Activated CD4-positive, alpha-beta memory T cell treated with anti-CD3 and anti-CD28 coated beads, Interleukin-2, amount 10 ng/mL, durations not matched to agents 7 days and 5 days (primary cell): Measurements from ENCODE around the gene RNPS1. TPM values are rescaled to one million over a fixed set of nuclear protein-coding genes. Genes with fewer than 3 reads are reported as not detected.
"Not testable (repeated sequence)": the region's sequence is repeated elsewhere in the genome, so short reads cannot be mapped to it uniquely, and the experiment has no call there.

ENCODE experiments used
- CTCF ChIA-PET: fragments of 350-600 bp; sonication (Branson Sonifier 250); formaldehyde crosslinking; loops from one replicate; lab custom pipeline; 2021; ENCODE audit warnings: antibody characterized with exemption, inconsistent platforms; lab: Charles Lee
- POLR2A ChIA-PET: fragments of 350-600 bp; sonication (Branson Sonifier 250); formaldehyde crosslinking; loops from one replicate; lab custom pipeline; 2021; ENCODE audit warnings: antibody characterized with exemption; lab: Charles Lee
- DNase-seq: peaks from one replicate; pipeline ENCODE4 v3.0.0-alpha.2; 2020
- H3K27ac Mint-ChIP-seq: one replicate; pipeline ENCODE4 v1.8.0; 2021; ENCODE audit warnings: mild to moderate bottlenecking, mixed read lengths
- H3K27me3 Mint-ChIP-seq: one replicate; pipeline ENCODE4 v1.8.0; 2021; ENCODE audit warnings: mixed read lengths
- H3K36me3 Mint-ChIP-seq: one replicate; pipeline ENCODE4 v1.8.0; 2021; ENCODE audit warnings: low read depth, mixed read lengths
- H3K4me1 Mint-ChIP-seq: one replicate; pipeline ENCODE4 v1.8.0; 2021; ENCODE audit warnings: mixed read lengths
- H3K4me3 Mint-ChIP-seq: one replicate; pipeline ENCODE4 v1.8.0; 2021; ENCODE audit warnings: mild to moderate bottlenecking, mixed read lengths
- H3K9me3 Mint-ChIP-seq: one replicate; pipeline ENCODE4 v1.8.0; 2021; ENCODE audit warnings: mixed read lengths
- total RNA-seq, 2 experiments: library from RNA; stranded (reverse); gene quantifications; one replicate each; pipeline ENCODE4 v1.2.3, GENCODE V29; 2021

Gene RNPS1
- total RNA-seq, 2 experiments from 2014 or later = 218 to 222 TPM

DNA sequence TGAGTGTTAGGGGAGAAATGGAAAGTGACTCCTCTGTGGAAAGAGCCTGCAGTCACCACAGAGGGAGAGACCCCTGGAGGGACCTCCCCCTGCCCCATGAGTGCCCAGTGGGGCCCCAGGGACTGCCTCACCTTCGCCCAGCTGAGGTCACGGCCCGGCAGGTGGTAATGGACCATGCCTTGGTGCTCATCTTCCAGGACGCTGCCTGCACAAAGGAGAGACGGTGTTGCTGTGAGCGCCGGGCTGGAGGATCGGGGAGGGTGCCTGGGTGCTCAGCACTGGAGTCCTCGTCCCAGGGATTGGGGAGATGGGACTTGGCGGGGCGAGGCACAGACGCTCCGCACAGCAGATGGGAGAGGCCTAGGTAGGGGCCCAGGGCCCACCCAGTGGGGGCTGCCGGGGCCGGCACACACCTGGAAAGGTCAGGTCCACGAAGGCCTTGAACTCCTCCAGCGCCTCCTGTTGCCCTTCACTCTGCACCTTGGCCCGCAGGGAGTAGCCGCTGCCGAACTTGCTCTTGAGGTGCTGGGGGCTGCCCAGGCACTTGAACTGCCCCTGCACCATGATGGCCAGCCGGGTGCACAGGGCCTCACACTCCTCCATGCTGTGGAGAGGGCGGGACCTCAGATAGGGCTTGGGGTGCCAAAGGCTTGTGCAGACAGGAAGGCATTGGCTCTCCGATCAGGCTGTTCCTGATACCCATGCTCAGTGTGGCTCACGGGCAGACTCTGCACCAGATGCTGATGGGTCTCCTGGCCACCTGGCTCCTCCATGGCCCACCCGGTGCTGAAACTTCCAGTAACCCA lies 9.7 kb upstream of the RNPS1 start:
- H3K36me3 Mint-ChIP-seq = no peaks in the 10 kb centered on the region
- DNase-seq = no peak
- CTCF ChIA-PET = no interaction called here
- H3K4me3 Mint-ChIP-seq = no peak overlapping the region
- H3K4me1 Mint-ChIP-seq = no peaks in the 10 kb centered on the region
- no peak overlapping the region for H3K27ac Mint-ChIP-seq
- POLR2A ChIA-PET = no interaction called here
- H3K27me3 Mint-ChIP-seq = no peaks in the 10 kb centered on the region
- no peaks in the 10 kb centered on the region for H3K9me3 Mint-ChIP-seq

DNA sequence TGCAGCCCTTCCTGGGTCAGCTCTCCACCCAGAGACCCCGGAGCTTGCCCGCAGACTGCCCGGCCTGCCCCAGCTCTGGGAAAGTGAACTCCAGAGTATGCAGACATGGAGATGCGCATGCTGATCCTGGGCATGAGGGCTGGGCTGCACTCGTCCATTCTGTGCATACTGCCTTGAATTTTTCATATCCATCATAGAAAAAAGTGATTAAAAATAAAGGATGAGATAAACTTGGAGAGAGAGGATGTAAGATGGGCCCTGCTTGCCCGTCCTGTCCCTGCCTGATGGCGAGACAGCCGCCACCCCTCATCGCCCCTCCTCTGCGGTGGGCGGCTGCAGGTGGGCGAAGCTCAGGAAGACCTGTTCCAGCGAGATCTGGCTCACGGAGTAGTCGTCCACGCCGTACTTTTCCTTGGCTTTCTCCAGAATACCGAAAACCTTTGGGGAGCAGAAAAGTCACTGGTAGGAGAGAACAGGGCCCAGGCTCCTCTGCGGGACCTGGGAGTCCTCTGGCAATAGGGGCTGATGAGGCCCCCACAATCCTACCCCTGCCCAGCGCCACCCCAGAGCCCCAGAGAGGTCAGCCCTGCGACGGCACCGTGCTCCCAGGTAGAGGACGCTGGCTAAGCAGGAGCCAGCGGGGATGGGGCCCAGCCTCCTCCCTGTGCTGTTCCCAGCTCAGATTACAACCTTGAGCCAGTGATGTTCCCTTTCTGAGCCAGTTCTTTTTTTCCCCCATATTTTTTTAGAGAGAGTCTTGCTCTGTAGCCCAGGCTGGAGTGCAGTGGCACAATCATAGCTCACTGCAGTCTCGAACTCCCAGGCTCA lies 8.7 kb upstream of the RNPS1 start:
- Mint-ChIP-seq H3K4me1 (no peaks in the 10 kb centered on the region), H3K4me3 (no peak overlapping the region), H3K9me3 (no peaks in the 10 kb centered on the region), H3K36me3 (no peaks in the 10 kb centered on the region), H3K27ac (no peak overlapping the region), H3K27me3 (no peaks in the 10 kb centered on the region)
- ChIA-PET POLR2A (no interaction called here), CTCF (no interaction called here)
- DNase-seq = no peak

GRCh38 chr16:2275476-2276367 lies 7.8 kb upstream of the RNPS1 start:
- Mint-ChIP-seq H3K4me1 (no peaks in the 10 kb centered on the region), H3K27ac (no peak overlapping the region), H3K36me3 (no peaks in the 10 kb centered on the region), H3K27me3 (no peaks in the 10 kb centered on the region), H3K4me3 (no peak overlapping the region), H3K9me3 (no peaks in the 10 kb centered on the region)
- CTCF ChIA-PET = no interaction called here
- DNase-seq = no peak
- POLR2A ChIA-PET = interaction anchor here (1.1 kb wide), 1 partner anchor 13 kb away, joined by 3 read pairs; no protein-coding TSS in a partner anchor

- Mint-ChIP-seq H3K27ac (no peak overlapping the region), H3K27me3 (no peaks in the 10 kb centered on the region), H3K9me3 (no peaks in the 10 kb centered on the region), H3K4me3 (no peak overlapping the region), H3K4me1 (peaks cover 10% of the 10 kb centered on the region), H3K36me3 (no peaks in the 10 kb centered on the region)
- no peak for DNase-seq
- ChIA-PET POLR2A (no interaction called here), CTCF (no interaction called here)
Observed at GRCh38 chr16:2273931-2274330, 6.0 kb upstream of the RNPS1 start.

DNA sequence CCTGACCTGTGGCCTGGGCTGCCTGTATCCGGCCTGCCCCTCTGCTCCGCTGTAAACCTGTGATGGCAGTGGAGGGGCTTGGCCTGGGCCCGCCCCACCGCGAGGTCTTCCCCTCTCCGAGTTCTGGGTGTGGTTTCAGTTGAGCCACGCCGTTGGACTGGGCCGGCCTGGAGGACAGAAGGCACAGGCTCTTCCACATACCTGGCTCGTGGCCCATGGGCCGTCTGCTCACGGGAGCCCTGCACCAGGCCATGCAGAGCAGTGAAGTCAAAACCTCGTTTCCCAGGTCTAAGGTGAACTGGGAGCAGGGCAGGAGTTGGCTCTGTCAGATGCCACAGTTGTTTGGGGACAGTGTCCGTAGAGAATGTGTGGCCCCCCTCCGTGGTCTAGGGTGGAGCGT lies 5.6 kb upstream of the RNPS1 start:
- no peak overlapping the region for H3K27ac Mint-ChIP-seq
- CTCF ChIA-PET = no interaction called here
- no peak overlapping the region for H3K4me3 Mint-ChIP-seq
- POLR2A ChIA-PET = no interaction called here
- H3K4me1 Mint-ChIP-seq = peaks cover 12% of the 10 kb centered on the region
- H3K9me3 Mint-ChIP-seq = no peaks in the 10 kb centered on the region
- no peaks in the 10 kb centered on the region for H3K27me3 Mint-ChIP-seq
- no peak for DNase-seq
- H3K36me3 Mint-ChIP-seq = no peaks in the 10 kb centered on the region

DNA sequence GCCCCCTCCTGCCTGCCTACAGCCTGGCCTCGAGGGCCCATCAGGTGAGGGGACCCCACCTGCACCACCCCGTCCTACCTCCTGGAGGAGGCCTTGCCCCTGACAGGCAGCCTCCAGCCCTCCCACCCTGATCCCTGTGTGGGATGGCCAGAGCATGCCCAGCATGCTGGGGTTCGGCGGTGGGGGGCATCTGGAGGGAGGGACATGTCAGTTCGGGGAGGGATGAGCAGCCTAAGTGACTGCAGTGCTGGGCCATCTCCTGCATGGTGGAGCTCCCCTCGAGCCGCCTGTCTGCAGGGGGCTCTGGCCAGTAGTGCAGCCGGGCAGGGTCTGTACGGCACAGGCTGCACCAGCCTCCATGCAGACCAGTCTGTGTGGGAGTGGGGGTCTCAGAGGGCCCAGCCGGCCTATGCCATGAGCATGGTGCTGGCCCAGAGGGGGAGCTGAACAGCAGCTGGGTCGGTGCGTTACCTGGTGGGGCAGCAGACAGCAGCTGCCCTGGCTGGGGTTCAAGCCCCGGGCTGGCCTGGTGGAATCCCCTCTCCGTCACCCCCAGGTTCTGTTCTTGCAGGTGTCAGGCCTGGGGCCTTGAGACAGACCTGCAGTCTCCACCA lies 4.0 kb upstream of the RNPS1 start:
- H3K36me3 Mint-ChIP-seq = peaks cover 6% of the 10 kb centered on the region
- no peaks in the 10 kb centered on the region for H3K27me3 Mint-ChIP-seq
- H3K9me3 Mint-ChIP-seq = no peaks in the 10 kb centered on the region
- no peak for DNase-seq
- H3K27ac Mint-ChIP-seq = no peak overlapping the region
- H3K4me1 Mint-ChIP-seq = peaks cover 13% of the 10 kb centered on the region
- CTCF ChIA-PET = no interaction called here
- no peak overlapping the region for H3K4me3 Mint-ChIP-seq
- POLR2A ChIA-PET = interaction anchor here (4.1 kb wide), 1 partner anchor 20 kb away, joined by 43 read pairs; the partner anchor contains the start of gene ECI1

- peaks cover 24% of the 10 kb centered on the region for H3K4me1 Mint-ChIP-seq
- H3K4me3 Mint-ChIP-seq = no peak overlapping the region
- DNase-seq = no peak
- POLR2A ChIA-PET = interaction anchor here (0.6 to 4.1 kb wide), 5 partner anchors 9 to 252 kb away, joined by 3 to 43 read pairs (median 3); partner anchors contain the start of genes ABCA3 and ECI1
- CTCF ChIA-PET = no interaction called here
- no peak overlapping the region for H3K27ac Mint-ChIP-seq
- H3K9me3 Mint-ChIP-seq = no peaks in the 10 kb centered on the region
- H3K27me3 Mint-ChIP-seq = no peaks in the 10 kb centered on the region
- H3K36me3 Mint-ChIP-seq = peaks cover 16% of the 10 kb centered on the region
Observed at GRCh38 chr16:2270588-2271470, 2.9 kb upstream of the RNPS1 start.

DNA sequence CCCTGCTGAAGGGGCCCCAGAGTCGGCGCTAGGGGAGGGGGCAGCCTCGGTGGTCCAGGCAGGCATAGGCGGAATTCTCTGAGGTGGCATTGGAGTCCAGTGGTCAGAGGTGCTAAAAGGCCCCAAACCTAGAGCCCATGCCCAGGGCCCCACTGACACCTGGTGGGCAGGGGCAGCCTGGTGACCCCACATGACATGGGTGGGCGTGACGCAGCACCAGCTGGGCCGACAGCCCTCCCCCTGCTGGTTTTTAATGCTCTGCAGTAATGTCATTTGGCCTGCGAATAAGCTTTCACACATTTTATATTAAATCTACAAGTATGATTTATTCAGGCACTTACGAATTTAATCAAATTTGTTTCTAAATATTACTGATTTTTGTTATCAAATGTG lies 2.1 kb upstream of the RNPS1 start:
- ChIA-PET CTCF (no interaction called here), POLR2A (interaction anchor here (1.1 to 4.1 kb wide), 7 partner anchors 8 to 70 kb away, joined by 3 to 43 read pairs (median 5); partner anchors contain the start of genes ABCA3, ECI1 and PGP)
- Mint-ChIP-seq H3K9me3 (no peaks in the 10 kb centered on the region), H3K4me3 (peak overlapping the region; percentile 95), H3K4me1 (peaks cover 31% of the 10 kb centered on the region), H3K27me3 (no peaks in the 10 kb centered on the region), H3K36me3 (peaks cover 20% of the 10 kb centered on the region), H3K27ac (no peak overlapping the region)
- no peak for DNase-seq

DNA sequence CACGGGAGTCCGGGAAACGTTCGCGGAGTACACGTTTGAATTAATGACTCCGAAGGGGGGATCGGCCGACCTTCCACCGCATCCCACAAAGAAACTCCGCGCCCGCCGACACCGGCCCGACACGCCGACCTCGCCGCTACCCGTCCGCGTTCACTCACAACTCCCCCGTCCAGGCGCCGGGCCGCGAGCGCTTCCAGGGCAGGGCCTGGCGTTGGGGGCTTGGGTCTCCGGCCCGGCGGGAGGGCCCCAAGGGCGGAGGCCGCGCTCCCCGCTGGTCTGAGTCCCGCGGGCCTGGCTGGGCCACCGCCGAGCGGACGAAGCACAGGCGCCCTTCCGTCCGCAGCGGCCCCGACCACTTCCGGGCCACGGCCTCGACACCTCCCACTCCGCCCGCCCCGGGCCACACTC lies 417 bp downstream of the RNPS1 start:
- Mint-ChIP-seq H3K4me1 (peaks cover 40% of the 10 kb centered on the region), H3K4me3 (peak overlapping the region; percentile 95), H3K27ac (peak overlapping the region; percentile 97), H3K36me3 (peaks cover 40% of the 10 kb centered on the region)
- POLR2A ChIA-PET = interaction anchor here (5.3 kb wide), 1 partner anchor 15 kb away, joined by 42 read pairs; the partner anchor contains the start of gene ECI1
- H3K9me3 Mint-ChIP-seq, H3K27me3 Mint-ChIP-seq, CTCF ChIA-PET, DNase-seq: not testable (repeated sequence)

DNA sequence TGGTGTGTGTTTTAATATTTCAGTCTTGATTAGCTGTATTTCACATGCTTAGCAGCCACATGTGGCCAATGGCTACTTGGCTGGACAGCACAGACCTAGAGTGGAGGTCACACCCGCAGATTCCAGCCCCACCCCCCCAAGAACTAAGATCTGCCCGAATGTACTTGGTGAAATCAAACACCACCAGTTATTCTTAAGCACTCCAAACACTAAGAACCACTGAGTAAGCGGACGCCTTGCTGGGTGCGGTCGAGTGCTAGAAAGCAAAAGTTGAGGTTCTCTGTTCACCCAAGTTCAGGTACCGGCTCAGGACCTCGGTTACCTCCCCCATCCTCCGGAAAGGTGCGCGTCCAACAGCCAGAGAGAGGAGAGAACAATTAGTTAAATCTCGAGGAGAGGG lies 1.0 kb downstream of the RNPS1 start:
- CTCF ChIA-PET = not testable (repeated sequence)
- peak; percentile 53 for DNase-seq

DNA sequence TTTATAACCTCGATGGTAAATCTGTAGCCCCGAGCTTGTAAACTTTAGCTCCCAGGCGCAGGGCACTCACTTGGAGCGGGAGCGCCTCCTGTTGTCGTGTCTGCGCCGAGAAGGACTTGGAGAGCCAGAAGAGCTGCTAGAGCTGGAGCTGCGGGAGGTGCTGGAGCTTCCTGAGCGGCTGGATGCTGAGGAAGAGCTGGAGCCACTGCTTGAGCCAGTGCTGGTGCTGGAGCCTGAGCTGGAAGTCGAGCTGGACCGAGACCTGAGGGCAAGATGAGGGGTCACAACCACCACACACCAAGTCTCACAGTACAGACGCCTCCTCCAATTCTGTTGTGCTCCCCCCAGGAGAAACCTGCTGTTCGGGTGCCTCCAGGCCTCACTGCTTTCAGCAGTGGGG lies 4.9 kb downstream of the RNPS1 start:
- POLR2A ChIA-PET = interaction anchor here (5.3 kb wide), 1 partner anchor 11 kb away, joined by 42 read pairs; the partner anchor contains the start of gene ECI1
- H3K9me3 Mint-ChIP-seq, H3K27me3 Mint-ChIP-seq, H3K27ac Mint-ChIP-seq, H3K4me3 Mint-ChIP-seq, DNase-seq: not testable (repeated sequence)
- CTCF ChIA-PET = interaction anchor here (2.1 kb wide), 1 partner anchor 12 kb away, joined by 6 read pairs; the partner anchor contains the start of gene ECI1
- Mint-ChIP-seq H3K4me1 (peaks cover 29% of the 10 kb centered on the region), H3K36me3 (peaks cover 67% of the 10 kb centered on the region)

More for the DNA sequence above, 1.0 kb downstream of the RNPS1 start:
- not testable (repeated sequence) for H3K27me3 Mint-ChIP-seq, H3K9me3 Mint-ChIP-seq
- Mint-ChIP-seq H3K4me3 (peak overlapping the region; percentile 95), H3K4me1 (peaks cover 40% of the 10 kb centered on the region), H3K27ac (peak overlapping the region; percentile 97), H3K36me3 (peaks cover 47% of the 10 kb centered on the region)
- POLR2A ChIA-PET = interaction anchor here (1.0 to 5.3 kb wide), 2 partner anchors 15 to 52 kb away, joined by 4 to 42 read pairs; partner anchors contain the start of genes ECI1 and PGP
